Large intestine (tissue), 3 donors: ENCODE results near the gene UBR4. TPM values are rescaled to one million over a fixed set of nuclear protein-coding genes. Genes with fewer than 3 reads are reported as not detected.

Source experiments
- DNase-seq, 2 donors: peaks; one replicate each; pipeline versions ENCODE4 v3.0.0 to v3.0.0-alpha.2; 2013
- H3K27ac ChIP-seq: one replicate; pipeline ENCODE4 v1.5.1; 2013; ENCODE audit warnings: low read length
- H3K27me3 ChIP-seq: 2 replicates; pipeline ENCODE4 v1.6.1; 2013; ENCODE audit warnings: low read length; ENCODE audit not compliant: control insufficient read depth, insufficient read depth
- H3K36me3 ChIP-seq: 2 replicates; pipeline ENCODE4 v1.6.1; 2013; ENCODE audit warnings: low read length; ENCODE audit not compliant: control insufficient read depth, insufficient read depth
- H3K4me1 ChIP-seq: one replicate; pipeline ENCODE4 v1.6.1; 2013; ENCODE audit warnings: low read length; ENCODE audit not compliant: control insufficient read depth, insufficient read depth
- H3K4me3 ChIP-seq: one replicate; pipeline ENCODE4 v1.5.1; 2013; ENCODE audit warnings: low read length
- H3K9me3 ChIP-seq: one replicate; pipeline ENCODE4 v1.6.1; 2013; ENCODE audit warnings: mild to moderate bottlenecking, low read depth, low read length, moderate library complexity; ENCODE audit not compliant: control insufficient read depth
- WGBS: methylation state at CpG from one replicate; pipeline ENCODE4 v1.1.5; 2013; ENCODE audit warnings: low lambda C conversion rate; ENCODE audit not compliant: insufficient coverage; 5-methylcytosine and 5-hydroxymethylcytosine counted together
- polyA plus RNA-seq: library from polyadenylated mRNA; unstranded; fragments of 120-200 nt; gene quantifications from one replicate; pipeline ENCODE4 v1.2.1, GENCODE V29; 2013

The UBR4 gene
- polyA plus RNA-seq, 1 donor, result 98.1 TPM

- no peaks in the 10 kb centered on the region for H3K4me1 ChIP-seq
- H3K9me3 ChIP-seq, result no peaks in the 10 kb centered on the region
- no CpG with 5 or more reads among the region's 7 CpGs for WGBS
- H3K27ac ChIP-seq, result no peak overlapping the region
- H3K27me3 ChIP-seq, result peaks cover 9% of the 10 kb centered on the region
- no peak overlapping the region for H3K4me3 ChIP-seq
- no peak for DNase-seq
- no peaks in the 10 kb centered on the region for H3K36me3 ChIP-seq
Measured at GRCh38 chr1:19035377-19036040, 174.6 kb downstream of the UBR4 start.

GRCh38 chr1:19034721-19035120 is 175.3 kb downstream of the UBR4 start:
- H3K9me3 ChIP-seq, result no peaks in the 10 kb centered on the region
- no CpG with 5 or more reads among the region's 10 CpGs for WGBS
- H3K27ac ChIP-seq, result no peak overlapping the region
- H3K27me3 ChIP-seq, result peaks cover 11% of the 10 kb centered on the region
- no peak for DNase-seq
- no peak overlapping the region for H3K4me3 ChIP-seq
- H3K4me1 ChIP-seq, result no peaks in the 10 kb centered on the region
- H3K36me3 ChIP-seq, result no peaks in the 10 kb centered on the region

GRCh38 chr1:19033926-19034680 is 176.0 kb downstream of the UBR4 start:
- no CpG with 5 or more reads among the region's 22 CpGs for WGBS
- no peak for DNase-seq
- Histone ChIP-seq H3K36me3 (no peaks in the 10 kb centered on the region), H3K4me1 (no peaks in the 10 kb centered on the region), H3K9me3 (no peaks in the 10 kb centered on the region), H3K27ac (no peak overlapping the region), H3K4me3 (no peak overlapping the region), H3K27me3 (peaks cover 16% of the 10 kb centered on the region)

GRCh38 chr1:19033515-19033839 is 176.6 kb downstream of the UBR4 start:
- Histone ChIP-seq H3K4me3 (no peak overlapping the region), H3K9me3 (no peaks in the 10 kb centered on the region), H3K27ac (no peak overlapping the region), H3K36me3 (no peaks in the 10 kb centered on the region), H3K4me1 (no peaks in the 10 kb centered on the region), H3K27me3 (peaks cover 14% of the 10 kb centered on the region)
- 72% methylated on average over 2 of the region's 8 CpGs for WGBS
- no peak for DNase-seq

- no CpG with 5 or more reads among the region's 20 CpGs for WGBS
- Histone ChIP-seq H3K4me3 (no peak overlapping the region), H3K27ac (no peak overlapping the region), H3K4me1 (no peaks in the 10 kb centered on the region), H3K36me3 (no peaks in the 10 kb centered on the region), H3K9me3 (no peaks in the 10 kb centered on the region), H3K27me3 (peaks cover 13% of the 10 kb centered on the region)
- no peak for DNase-seq
Measured at GRCh38 chr1:19032701-19033514, 177.2 kb downstream of the UBR4 start.

GRCh38 chr1:19032413-19032695 is 177.7 kb downstream of the UBR4 start:
- WGBS, result no CpG with 5 or more reads among the region's 5 CpGs
- no peak overlapping the region for H3K4me3 ChIP-seq
- H3K4me1 ChIP-seq, result no peaks in the 10 kb centered on the region
- DNase-seq, result no peak
- H3K27ac ChIP-seq, result no peak overlapping the region
- no peaks in the 10 kb centered on the region for H3K9me3 ChIP-seq
- peaks cover 9% of the 10 kb centered on the region for H3K27me3 ChIP-seq
- H3K36me3 ChIP-seq, result no peaks in the 10 kb centered on the region

- Histone ChIP-seq H3K27me3 (peaks cover 7% of the 10 kb centered on the region), H3K27ac (no peak overlapping the region), H3K36me3 (no peaks in the 10 kb centered on the region), H3K9me3 (no peaks in the 10 kb centered on the region), H3K4me1 (no peaks in the 10 kb centered on the region), H3K4me3 (no peak overlapping the region)
- no CpG with 5 or more reads among the region's 21 CpGs for WGBS
- DNase-seq, result no peak
Measured at GRCh38 chr1:19029191-19030085, 180.6 kb downstream of the UBR4 start.

GRCh38 chr1:19028546-19029129 is 181.4 kb downstream of the UBR4 start:
- no peak for DNase-seq
- Histone ChIP-seq H3K27me3 (peaks cover 7% of the 10 kb centered on the region), H3K4me3 (no peak overlapping the region), H3K36me3 (no peaks in the 10 kb centered on the region), H3K9me3 (no peaks in the 10 kb centered on the region), H3K27ac (no peak overlapping the region), H3K4me1 (no peaks in the 10 kb centered on the region)
- no CpG with 5 or more reads among the region's 8 CpGs for WGBS

GRCh38 chr1:19028110-19028509 is 182.0 kb downstream of the UBR4 start:
- no CpG with 5 or more reads among the region's 7 CpGs for WGBS
- no peak overlapping the region for H3K27ac ChIP-seq
- no peaks in the 10 kb centered on the region for H3K9me3 ChIP-seq
- H3K4me1 ChIP-seq, result no peaks in the 10 kb centered on the region
- H3K27me3 ChIP-seq, result peaks cover 7% of the 10 kb centered on the region
- DNase-seq, result no peak
- no peaks in the 10 kb centered on the region for H3K36me3 ChIP-seq
- no peak overlapping the region for H3K4me3 ChIP-seq
